GM15510 (cell line): ENCODE data around the gene EXOG.

ENCODE experiments used
- POLR2A ChIP-seq: IDR thresholded peaks from 3 replicates; pipeline ENCODE4 v1.6.1; 2011; ENCODE audit warnings: borderline replicate concordance; ENCODE audit not compliant: insufficient read length; ENCODE audit errors: extremely low read depth

EXOG gene

DNA sequence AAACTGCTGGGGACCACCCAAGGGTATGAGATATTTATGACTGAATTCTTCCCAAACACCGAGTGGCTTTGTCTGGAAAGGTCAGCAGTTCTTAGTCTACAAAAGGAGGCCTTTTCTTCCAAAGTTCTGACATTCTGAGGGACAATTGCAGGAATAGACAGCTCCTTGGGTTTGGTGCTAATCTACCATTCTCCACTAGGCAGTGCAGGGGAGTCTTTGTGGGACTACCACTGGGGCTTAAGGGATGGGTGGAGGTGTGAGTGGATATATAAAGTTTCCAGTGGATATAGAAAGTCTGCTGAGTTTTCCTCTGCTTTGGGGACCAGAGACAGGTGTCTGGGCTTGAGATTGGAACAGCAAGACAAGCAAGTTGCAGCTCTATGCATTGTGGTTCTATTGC is 62.7 kb downstream of the EXOG start:
- TF ChIP-seq POLR2A = no peak

GRCh38 chr3:38560284-38560683 is 64.1 kb downstream of the EXOG start:
- TF ChIP-seq POLR2A = no peak

DNA sequence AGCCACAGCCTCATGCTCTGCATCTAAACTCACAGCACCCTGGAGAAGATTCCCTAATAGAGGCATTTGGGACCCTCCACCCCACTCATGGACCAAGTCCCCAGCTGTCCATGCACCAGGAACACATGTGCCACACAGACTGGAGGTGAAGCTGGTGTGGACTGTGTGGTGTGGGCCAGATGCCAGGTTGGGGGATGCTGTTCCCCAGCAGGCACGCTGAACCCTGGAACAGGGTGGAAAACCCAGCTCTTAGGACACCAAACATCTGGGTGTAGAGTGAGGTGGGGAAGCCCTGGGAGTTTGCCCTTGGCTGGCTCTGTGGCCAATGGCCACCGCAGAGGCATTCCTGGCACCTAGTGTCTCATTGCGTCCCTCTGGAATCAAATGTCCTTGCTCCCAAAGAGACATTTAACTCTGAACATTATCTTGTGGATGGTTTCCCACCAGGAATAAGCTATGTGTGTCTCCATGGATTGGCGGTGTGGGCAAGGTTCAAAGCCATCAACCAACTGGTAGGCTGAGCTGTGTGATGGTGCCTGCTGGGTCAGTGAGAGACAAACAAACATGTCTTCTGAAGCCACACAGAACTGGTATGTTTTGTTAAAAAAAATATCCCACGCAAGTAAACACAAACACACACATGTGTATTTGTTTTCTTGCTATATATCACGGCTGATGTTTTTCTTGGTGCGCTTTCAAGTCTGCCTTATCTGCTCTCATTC is 65.0 kb downstream of the EXOG start:
- no peak for TF ChIP-seq POLR2A

GRCh38 chr3:38561746-38562466 is 65.8 kb downstream of the EXOG start:
- no peak for TF ChIP-seq POLR2A

- TF ChIP-seq POLR2A = no peak
These were observed 66.4 kb downstream of the EXOG start for GRCh38 chr3:38562467-38562925.

DNA sequence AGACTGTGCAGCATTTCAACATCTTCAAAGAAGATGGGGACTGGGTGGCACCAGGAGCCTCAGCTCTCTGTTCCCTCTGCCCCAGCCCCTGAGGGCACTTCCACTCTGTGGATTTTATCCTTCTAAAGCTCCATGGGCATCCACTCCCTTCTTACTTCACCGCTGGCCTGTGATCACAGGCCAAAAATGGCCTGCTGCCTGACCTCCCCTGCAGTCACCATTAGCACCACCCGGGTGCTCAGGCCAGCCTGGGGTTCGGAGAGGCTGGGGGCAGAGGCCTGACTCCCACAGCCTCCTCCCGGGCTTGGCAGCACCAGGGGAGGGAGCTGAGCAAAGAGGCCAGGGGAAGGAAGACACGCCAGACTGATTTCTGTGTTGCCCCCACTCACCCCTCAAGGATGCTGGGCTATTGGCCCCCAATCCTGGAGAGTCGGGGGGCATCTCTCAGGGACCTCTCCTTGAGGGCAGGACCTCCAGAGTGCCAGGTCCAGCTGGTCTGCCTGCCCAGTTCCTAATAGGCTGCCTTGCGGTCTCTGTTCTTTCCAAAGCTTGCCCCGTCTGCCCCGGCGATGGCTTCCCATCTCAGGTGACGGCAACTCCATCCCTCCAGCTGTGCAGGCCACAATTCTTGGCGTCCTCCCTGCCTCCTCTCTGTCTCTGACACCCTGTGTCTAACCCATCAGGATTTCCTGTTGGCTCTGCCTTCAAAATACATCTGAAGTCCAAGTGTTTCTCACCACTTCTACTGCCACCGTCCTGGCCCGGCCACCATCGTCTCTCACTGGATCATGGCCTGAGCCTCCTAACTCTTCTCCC is 67.1 kb downstream of the EXOG start:
- TF ChIP-seq POLR2A = no peak

GRCh38 chr3:38563886-38564270 is 67.7 kb downstream of the EXOG start:
- no peak for TF ChIP-seq POLR2A

DNA sequence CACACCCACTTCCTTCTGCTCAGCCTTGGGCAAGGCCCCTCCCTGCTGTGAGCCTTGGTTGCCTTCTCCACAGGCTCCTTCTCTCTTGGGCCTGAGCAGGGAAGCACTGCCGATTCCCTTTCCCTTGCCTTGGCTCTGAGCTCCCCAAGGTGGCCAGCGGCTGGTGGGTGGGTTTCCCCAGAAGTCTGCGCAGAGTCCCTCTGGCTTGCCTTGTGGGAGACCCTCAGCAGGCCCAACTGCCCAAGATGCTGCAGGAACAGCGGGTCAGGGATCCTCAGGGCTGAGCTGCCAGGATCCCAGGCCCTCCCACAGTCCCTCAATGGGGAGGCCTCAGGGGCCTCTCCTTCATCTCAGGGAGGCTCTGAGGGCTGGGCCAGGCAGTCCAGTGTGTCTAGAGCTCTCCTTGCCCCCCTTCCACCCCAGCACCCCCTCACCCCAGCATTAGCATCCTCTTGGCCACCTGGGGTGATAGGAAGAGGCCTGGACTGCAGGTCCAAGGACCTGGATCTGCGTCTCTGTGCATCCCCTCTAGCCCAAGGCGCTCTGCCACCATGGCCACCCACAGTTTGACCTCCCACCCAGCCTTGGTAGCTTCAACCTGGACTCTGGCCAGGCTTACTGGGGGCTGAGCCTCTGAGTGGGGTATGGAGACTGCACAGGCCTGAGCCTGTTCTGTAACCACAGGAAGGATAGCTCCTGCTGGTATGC is 68.6 kb downstream of the EXOG start:
- no peak for TF ChIP-seq POLR2A

DNA sequence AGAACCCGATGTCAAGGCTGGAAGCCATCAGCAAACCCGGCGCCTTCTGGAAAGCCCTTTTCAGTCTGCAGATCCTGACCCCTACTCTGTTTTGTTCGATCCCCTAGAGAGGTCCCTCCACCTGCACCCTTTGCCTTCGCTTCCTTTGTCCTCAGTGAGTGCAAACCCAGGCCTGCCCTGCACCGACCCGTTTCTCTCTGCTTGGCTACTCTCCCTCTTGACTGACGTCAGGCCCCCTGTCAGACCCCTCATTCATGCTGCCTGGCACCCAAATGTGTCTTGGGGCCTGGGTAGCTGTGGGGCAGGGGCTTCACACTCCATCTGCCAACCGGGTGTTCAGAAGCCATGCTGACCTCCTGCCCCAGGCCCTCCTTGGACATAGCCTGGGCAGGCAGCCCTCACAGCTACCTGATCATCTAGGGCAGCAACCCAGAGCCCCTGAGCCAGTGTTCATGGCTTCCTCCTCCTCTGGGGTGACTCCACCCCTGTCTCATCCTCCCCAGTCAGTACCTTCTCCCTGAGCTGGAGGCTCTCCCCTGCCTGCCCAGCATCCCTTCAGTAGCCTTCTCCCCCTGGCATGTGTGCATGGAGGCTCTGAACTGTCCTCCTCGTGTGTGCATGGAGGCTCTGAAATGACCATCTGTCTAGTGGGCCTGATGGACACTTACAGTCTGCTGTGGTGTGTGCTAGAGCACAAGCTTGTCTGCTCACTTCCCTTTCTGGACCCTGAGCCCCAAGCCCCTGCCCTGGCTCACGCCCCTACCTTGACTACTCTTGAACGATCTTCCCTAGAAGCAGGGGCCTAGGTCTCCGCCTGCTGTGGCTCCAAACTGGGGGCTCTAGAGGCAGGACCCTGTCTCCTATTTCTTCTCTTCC is 69.4 kb downstream of the EXOG start:
- TF ChIP-seq POLR2A = no peak

DNA sequence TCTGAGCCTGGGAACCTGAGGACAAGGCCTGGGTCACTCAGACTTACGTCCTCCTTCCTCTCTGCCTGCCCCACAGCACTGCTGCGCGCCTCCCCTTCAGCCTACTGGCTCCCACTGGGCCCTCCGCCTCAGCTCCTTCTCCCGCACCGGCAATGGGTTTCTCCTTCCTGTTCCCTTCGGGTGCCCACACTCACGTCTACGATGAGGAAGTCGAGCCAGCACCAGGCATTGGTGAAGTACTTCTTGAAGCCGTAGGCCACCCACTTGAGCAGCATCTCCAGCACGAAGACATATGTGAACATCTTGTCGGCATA is 70.0 kb downstream of the EXOG start:
- no peak for TF ChIP-seq POLR2A

DNA sequence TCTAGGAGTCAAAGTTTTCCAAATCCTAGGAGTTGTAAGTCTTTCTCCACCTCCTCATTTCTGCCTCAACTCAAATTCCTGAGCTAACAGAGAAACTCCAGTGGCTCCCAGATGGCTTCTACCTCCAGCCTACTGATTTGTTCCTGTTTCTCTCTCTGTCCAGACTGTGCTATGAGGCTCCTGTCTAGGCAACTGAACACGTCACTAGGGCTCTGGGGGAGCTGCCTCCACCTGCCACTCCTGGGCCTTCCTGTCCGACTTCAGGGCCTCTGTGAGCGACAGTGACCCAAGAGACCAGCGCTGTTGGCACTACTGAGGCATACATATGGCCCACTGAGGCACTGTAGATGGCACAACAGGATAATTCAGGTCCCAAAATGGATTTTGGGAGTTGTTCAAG is 71.4 kb downstream of the EXOG start:
- no peak for TF ChIP-seq POLR2A

DNA sequence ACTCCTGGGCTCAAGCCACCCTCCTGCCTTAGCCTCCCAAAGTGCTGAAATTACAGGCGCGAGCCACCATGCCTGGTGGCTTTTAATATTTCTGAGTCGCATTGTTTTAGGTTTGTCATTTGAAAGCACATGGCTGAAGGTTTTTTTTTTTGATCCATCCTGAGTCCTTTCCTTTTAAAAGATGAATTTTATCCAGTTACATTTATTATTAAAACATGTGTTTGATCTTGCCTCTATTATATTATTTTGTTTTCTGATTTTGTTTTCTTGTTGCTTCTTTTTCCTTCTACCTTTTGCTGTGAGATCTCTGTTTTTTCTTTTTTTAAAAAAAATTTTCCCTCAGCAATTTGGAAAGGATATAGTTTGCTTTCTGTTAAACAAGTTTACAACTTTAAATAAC is 77.0 kb downstream of the EXOG start:
- no peak for TF ChIP-seq POLR2A

- TF ChIP-seq POLR2A = no peak
These were observed 77.4 kb downstream of the EXOG start for GRCh38 chr3:38573556-38573955.

DNA sequence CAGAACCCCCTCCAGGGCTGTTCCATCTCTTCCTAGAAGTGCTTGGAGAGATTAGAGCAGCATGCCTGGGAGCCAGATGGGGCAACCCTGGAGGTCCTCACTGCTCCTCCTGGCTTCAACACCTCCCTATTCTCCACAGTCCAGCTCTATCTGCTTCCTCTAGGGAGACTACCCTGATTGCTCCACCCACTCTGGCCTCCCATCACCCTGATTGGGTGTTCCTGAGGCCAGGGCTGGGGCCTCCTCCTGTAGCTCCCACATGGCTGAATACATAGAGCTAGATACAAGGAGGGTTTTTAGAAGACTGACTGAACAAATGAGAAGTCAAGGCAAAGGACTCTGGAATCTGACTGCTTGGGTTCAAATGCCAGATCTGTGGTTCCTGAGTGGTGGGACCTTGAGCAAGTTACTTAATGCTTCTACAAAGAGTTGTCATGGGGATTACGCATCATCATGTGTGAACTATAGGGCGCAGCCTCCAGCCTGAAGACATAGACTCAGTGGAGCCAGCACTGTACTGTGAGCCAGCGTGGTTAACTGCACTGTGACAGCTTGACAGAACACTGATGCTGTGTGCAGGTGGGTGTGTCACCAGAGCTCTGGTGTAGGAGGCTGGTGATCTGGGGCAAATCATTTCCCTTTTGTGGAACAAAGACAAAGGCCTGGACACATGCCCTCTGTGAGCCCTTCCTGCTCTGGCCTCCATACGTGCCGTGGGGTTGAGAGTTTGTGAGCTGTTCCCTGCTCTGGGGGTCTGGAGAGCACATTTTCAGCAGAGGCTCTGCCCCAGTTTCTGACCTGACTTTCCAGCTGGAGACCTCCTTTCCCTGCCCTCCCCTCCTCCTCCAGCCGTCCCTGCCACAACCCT is 78.5 kb downstream of the EXOG start:
- no peak for TF ChIP-seq POLR2A

DNA sequence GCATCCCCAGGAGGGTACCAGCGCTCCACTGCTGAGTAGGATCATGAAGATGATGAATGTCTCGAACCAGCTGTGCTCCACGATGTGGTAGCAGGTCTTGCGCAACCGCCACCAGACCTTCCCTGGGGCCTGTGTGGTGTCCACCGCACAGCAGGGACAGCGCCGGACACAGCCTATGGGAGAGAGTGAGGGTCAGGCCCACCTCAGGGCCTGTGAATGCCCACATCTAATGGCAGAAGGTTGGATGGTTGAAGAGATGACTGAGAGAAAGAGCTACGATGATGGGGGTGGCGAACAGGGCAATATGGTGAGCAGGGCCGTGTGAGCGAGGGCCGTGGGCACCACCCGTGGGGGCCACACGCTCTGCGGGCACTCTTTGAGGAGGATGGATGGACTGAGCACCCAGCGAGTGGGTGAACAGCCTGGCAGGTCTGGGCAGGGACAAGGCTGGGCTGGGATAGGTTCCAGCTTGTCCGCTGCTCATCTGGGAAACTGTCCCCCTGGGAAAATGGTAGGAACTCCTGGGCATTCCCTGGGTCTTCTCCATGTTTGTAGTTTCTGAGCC is 79.2 kb downstream of the EXOG start:
- no peak for TF ChIP-seq POLR2A
